Effector memory CD8-positive, alpha-beta T cell (primary cell): ENCODE results near the gene ADIRF.
"Not testable (repeated sequence)": the region's sequence is repeated elsewhere in the genome, so short reads cannot be mapped to it uniquely, and the experiment has no call there.

Experiments used
- ATAC-seq: fragments of 150-1000 bp; cut with Tn5 transposase; replicated peaks from 2 replicates; pipeline ENCODE4 v1.10.0; 2021; ENCODE audit warnings: mild to moderate bottlenecking, moderate library complexity
- DNase-seq, 3 experiments: peaks; one replicate each; pipeline ENCODE4 v3.0.0; 2021
- H3K27ac Mint-ChIP-seq, 2 donors: one replicate each; pipeline ENCODE4 v1.8.0; 2022; ENCODE audit warnings: mild to moderate bottlenecking in 2 of 2, mixed read lengths in 2 of 2, moderate library complexity in 2 of 2
- H3K27me3 Mint-ChIP-seq, 2 donors: one replicate each; pipeline ENCODE4 v1.8.0; 2022; ENCODE audit warnings: mixed read lengths in 2 of 2
- H3K36me3 Mint-ChIP-seq: one replicate; pipeline ENCODE4 v1.8.0; 2022; ENCODE audit warnings: mild to moderate bottlenecking, moderate library complexity, mixed read lengths; ENCODE audit not compliant: insufficient read depth
- H3K4me1 Mint-ChIP-seq, 2 donors: one replicate each; pipeline ENCODE4 v1.8.0; 2022; ENCODE audit warnings: low read depth in 2 of 2, mixed read lengths in 2 of 2
- H3K4me3 Mint-ChIP-seq, 2 donors: one replicate each; pipeline ENCODE4 v1.8.0; 2022; ENCODE audit warnings: mild to moderate bottlenecking in 2 of 2, mixed read lengths in 2 of 2, moderate library complexity in 2 of 2
- H3K9me3 Mint-ChIP-seq, 2 donors: one replicate each; pipeline ENCODE4 v1.8.0; 2022; ENCODE audit warnings: mixed read lengths in 2 of 2

The ADIRF gene

DNA sequence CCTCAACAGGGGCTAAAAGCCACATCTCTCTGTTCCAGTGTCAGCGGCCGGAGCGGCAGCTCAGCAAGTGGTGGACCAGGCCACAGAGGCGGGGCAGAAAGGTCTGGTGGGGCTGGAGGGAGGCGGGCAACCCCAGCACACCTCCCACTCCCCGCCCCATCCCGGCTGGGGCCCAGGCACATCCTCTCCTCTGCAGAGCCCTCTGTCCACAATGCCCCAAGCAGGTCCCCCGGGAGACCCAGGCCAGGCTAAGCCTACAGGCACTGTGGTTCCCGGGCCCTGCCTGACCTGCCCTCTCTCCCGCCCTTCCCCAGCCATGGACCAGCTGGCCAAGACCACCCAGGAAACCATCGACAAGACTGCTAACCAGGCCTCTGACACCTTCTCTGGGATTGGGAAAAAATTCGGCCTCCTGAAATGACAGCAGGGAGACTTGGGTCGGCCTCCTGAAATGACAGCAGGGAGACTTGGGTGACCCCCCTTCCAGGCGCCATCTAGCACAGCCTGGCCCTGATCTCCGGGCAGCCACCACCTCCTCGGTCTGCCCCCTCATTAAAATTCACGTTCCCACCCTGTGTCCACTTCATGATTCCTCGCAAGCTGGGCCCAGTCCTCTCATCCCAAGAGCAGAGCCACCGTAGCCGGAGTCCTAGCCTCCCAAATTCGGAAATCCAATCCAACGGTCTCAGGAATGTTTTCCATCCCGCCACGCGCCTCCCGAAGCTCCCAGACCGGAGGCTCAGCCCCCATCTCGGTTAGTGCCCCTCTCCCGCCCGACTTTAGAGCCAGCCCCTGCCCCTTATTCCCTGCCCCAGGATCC, 2.1 kb downstream of the ADIRF start:
- H3K4me1 Mint-ChIP-seq: peaks cover 21 to 25% of the 10 kb centered on the region in 2 donors
- ATAC-seq (no peak), DNase-seq (peak in 1 of 3 experiments; percentile 6)
- peak overlapping the region; percentile 95 for H3K27ac Mint-ChIP-seq
- no peaks in the 10 kb centered on the region for H3K27me3 Mint-ChIP-seq
- no peaks in the 10 kb centered on the region for H3K9me3 Mint-ChIP-seq
- peak overlapping the region; percentile 75 to 82 for H3K4me3 Mint-ChIP-seq
- peaks cover 23% of the 10 kb centered on the region for H3K36me3 Mint-ChIP-seq

DNA sequence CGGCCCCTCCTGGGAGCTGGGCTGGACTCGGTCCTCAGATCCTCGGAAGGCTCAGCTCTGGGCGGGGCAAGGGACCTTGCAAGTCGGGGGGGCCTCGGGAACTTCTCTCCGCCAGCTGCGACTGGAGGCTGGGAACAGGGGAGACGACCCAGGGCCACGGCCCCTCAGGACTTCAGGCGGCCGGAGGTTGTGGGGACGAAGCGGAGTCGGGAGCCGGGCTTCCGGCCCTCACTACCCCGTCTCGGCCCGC, 2.6 kb downstream of the ADIRF start:
- Mint-ChIP-seq H3K27me3 (no peaks in the 10 kb centered on the region), H3K27ac (peak overlapping the region; percentile 95), H3K4me3 (peak overlapping the region; percentile 75 to 82), H3K9me3 (no peaks in the 10 kb centered on the region), H3K4me1 (peaks cover 21 to 24% of the 10 kb centered on the region in 2 donors), H3K36me3 (peaks cover 23% of the 10 kb centered on the region)
- ATAC-seq (no peak), DNase-seq (no peak)

DNA sequence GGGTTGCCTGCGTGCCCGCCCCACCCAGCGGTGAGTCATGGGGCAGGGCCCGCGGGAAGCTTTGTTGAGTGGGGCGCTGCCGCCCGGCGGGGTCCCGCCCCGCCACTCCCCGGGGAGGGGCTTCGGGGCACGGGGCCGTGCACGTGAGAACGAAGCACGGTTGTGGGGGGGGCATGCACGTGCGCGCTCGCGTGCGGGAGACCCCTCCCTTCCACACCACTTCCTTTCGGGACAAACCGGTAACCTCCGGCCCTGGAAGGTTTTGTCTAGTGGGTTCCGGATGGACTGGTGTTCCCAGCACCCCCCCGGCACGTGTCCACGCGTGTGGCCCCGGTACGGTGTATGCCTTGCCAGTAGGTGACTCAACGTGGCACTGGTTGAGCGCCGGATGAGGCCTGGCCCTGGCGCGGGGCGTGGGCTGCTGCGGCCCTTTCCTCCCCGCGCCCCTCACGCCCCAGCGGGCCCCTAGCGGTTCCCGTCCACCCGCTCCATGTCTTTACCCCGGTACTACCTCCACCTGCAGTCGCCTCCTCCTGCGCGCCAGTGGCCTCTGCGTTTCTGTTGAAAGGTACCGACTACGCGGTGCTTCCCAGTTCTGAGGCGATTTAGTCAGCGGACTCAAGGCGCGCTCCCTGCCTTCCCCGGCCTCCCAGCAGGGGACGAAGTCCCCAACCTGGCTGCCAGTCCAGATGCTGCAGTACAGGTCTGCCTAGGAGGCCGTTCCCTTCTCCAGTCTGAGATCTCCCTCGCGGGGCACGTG, 3.1 kb downstream of the ADIRF start:
- H3K36me3 Mint-ChIP-seq: peaks cover 23% of the 10 kb centered on the region
- H3K4me3 Mint-ChIP-seq: peak overlapping the region; percentile 77 to 82
- ATAC-seq: peak; percentile 87
- H3K27ac Mint-ChIP-seq: peak overlapping the region; percentile 95
- DNase-seq: peak; percentile 87 to 97 (median 94)
- H3K27me3 Mint-ChIP-seq: no peaks in the 10 kb centered on the region
- H3K9me3 Mint-ChIP-seq: no peaks in the 10 kb centered on the region
- peaks cover 17 to 19% of the 10 kb centered on the region in 2 donors for H3K4me1 Mint-ChIP-seq

DNA sequence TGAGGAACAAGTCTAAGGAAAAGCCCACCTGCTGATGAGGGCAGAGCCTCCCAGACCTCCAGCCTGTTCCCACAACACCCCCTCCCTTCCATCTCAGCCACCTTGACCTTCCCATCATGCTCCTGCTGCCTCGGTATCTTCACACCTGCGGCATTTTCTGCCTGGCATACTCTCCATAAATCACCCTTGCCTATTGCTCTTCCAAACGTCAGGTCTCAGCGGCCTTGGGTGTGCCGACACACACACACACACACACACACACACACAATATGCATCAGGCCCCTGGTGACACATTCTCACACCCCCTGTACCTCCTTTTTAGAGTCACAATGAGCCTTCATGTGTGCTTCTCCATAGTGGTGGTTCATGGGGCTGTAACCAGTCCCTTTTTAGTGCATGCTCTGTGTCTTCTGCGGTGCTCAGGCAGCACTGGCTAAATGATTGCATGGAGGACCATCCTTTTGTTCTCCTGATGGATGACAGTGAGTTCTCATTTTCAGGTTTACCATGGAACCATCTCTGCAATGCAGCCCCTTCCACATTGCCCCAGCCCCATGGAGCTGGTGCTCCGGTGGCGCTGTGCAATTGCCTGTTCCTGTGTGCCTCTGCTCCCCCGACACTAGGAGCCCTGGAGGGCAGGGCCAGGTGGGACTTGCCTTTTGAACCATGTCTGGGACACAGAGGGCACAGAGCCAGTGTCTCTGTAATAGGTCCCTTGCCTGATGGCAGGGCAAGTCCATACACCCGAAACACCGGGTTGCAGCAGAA, 4.5 kb downstream of the ADIRF start:
- Mint-ChIP-seq H3K27ac (peak overlapping the region; percentile 20 to 24), H3K27me3 (no peaks in the 10 kb centered on the region), H3K36me3 (peaks cover 23% of the 10 kb centered on the region), H3K4me1 (peaks cover 13 to 15% of the 10 kb centered on the region in 2 donors), H3K4me3 (peak overlapping the region in 1 of 2 donors; percentile 5), H3K9me3 (no peaks in the 10 kb centered on the region)
- ATAC-seq (no peak), DNase-seq (no peak)

DNA sequence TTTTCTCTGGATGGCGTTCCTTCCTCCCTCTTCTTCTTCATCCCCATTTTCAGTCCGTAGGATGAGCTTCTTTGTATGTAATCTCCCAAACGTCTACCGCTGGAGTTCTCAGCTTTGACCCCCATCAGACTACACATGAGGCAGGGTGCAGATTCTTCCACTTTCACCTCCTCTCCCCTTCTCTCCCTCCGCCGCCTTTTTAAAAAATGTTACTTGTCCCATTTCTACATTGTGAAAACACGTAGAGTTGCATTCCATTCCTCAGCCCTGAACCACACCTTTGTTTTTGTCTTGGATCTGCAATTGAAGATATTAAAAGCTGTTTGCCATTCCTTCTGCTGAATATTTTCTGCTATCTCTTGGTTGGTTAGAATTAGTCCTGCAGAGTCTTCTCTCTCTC, 6.2 kb downstream of the ADIRF start:
- Mint-ChIP-seq H3K36me3 (peaks cover 23% of the 10 kb centered on the region), H3K4me3 (no peak overlapping the region), H3K9me3 (no peaks in the 10 kb centered on the region), H3K4me1 (peaks cover 10 to 15% of the 10 kb centered on the region in 2 donors), H3K27ac (no peak overlapping the region), H3K27me3 (no peaks in the 10 kb centered on the region)
- no peak for ATAC-seq
- DNase-seq: no peak

DNA sequence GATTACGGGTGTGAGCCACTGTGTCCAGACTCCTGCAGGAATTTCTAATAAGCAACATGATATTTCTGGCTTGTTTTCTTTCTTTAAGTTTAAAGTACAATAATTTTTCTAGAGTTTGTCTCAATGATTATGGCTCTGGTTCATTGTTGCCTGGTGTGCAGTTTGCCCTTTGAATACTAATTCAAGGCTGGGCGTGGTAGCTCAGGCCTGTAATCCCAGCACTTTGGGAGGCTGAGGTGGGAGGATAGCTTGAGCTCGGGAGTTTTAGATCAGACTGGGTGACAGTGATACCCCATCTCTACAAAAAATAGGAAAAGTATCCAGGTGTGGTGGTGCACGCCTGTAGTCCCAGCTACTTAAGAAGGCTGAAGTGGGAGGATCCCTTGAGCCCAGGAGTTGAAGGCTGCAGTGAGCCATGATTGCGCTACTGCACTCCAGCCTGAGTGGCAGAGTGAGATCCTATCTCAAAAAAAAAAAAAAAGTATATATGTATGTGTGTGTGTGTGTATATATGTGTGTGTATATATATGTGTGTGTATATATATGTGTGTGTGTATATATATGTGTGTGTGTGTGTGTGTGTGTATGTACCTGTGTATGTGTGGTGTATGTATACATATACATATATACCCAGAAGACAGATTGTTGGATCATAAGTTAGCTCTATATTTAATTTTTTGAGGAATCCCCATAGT, 8.2 kb downstream of the ADIRF start:
- Mint-ChIP-seq H3K9me3 (no peaks in the 10 kb centered on the region), H3K4me3 (no peak overlapping the region), H3K27ac (no peak overlapping the region), H3K27me3 (peaks cover 0 to 7% of the 10 kb centered on the region in 2 donors), H3K36me3 (peaks cover 13% of the 10 kb centered on the region), H3K4me1 (peaks cover 4 to 14% of the 10 kb centered on the region in 2 donors)
- ATAC-seq (no peak), DNase-seq (no peak)

DNA sequence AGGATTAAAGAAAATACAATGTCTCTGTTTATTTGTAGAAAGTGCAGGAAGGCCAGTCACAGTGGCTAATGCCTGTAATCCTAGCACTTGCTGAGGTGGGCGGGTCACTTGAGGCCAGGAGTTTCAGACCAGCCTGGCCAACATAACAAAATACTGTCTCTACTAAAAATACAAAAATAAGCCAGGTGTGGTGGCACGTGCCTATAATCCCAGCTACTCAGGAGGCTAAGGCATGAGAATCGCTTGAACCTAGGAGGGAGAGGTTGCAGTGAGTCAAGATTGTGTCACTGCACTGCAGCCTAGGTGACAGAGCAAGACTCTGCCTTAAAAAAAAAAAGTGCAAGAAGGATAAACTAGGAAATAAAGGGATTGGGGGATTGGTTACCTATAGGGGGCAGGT, 10.2 kb downstream of the ADIRF start:
- not testable (repeated sequence) for DNase-seq, H3K36me3 Mint-ChIP-seq, H3K27ac Mint-ChIP-seq, H3K4me3 Mint-ChIP-seq, H3K27me3 Mint-ChIP-seq, ATAC-seq, H3K4me1 Mint-ChIP-seq, H3K9me3 Mint-ChIP-seq

DNA sequence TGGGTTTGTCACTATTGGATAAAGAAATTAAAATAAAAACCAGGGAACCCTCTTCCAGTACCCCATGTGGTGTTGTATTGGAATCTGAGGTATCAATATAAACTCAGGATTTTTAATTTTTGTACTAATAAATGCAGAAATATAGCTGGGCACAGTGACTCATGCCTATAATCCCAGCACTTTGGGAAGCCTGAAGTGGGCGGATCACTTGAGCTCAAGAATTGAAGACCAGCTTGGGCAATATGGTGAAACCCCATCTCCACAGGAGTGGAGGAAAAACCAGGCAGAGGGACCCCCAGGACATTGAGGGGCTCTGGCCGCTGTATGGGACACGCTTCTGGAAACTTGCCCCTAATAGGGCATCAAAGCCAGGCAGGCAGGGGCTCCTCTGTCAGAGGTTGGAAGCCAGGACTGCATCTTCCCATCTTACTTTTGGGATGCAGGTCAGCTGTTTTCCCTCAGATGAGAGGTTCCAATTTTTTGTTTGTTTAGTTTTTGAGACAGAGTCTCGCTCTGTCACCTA, 11.1 kb downstream of the ADIRF start:
- Mint-ChIP-seq H3K27ac (no peak overlapping the region), H3K4me1 (no peaks in the 10 kb centered on the region), H3K36me3 (no peaks in the 10 kb centered on the region), H3K27me3 (peaks cover 0 to 7% of the 10 kb centered on the region in 2 donors), H3K4me3 (no peak overlapping the region), H3K9me3 (no peaks in the 10 kb centered on the region)
- no peak for ATAC-seq
- DNase-seq: no peak

DNA sequence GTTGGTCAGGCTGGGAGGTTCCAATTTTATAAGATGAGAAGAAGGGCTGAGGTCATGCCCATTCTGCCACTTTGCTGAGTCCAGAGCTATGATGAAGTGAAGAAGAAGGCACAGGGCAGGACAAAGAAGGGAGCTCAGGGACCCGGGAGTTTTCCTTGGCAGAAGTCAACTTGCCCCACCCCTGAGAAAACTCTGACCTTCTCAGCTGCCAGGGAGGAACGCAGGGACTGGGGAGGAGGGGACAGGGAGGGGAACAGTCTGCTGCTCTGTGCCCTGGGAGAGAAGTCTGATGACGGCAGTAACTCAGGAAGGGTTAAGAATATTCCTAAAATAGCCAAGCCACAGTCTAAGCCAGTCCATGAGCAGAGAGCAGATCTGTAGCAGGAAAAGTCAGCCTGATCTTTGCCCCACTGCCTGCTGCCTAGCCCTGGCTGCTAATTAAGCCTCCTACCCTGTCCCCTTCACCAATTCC, 11.7 kb downstream of the ADIRF start:
- no peak for ATAC-seq
- H3K27ac Mint-ChIP-seq: no peak overlapping the region
- DNase-seq: no peak
- no peak overlapping the region for H3K4me3 Mint-ChIP-seq
- peaks cover 0 to 7% of the 10 kb centered on the region in 2 donors for H3K27me3 Mint-ChIP-seq
- no peaks in the 10 kb centered on the region for H3K4me1 Mint-ChIP-seq
- H3K36me3 Mint-ChIP-seq: no peaks in the 10 kb centered on the region
- no peaks in the 10 kb centered on the region for H3K9me3 Mint-ChIP-seq

DNA sequence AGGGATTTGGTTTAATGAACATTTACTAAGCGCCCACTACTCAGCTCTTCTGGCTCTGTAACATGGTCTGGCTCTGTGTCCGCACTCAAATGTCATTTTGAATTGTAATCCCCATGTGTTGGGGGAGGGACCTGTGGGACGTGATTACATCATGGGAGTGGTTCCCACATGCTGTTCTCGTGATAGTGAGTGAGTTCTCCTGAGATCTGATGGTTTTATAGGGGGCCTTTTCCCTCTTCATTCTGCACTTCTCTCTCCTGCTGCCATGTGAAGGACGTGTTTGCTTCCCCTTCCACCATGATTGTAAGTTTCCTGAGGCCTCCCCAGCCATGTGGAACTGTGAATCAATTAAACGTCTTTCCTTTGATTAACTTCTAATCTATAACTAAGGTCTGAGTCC, 12.7 kb downstream of the ADIRF start:
- not testable (repeated sequence) for H3K36me3 Mint-ChIP-seq, DNase-seq, H3K4me1 Mint-ChIP-seq, ATAC-seq, H3K9me3 Mint-ChIP-seq, H3K27me3 Mint-ChIP-seq, H3K4me3 Mint-ChIP-seq
- peak overlapping the region in 1 of 2 donors; percentile 7 for H3K27ac Mint-ChIP-seq

DNA sequence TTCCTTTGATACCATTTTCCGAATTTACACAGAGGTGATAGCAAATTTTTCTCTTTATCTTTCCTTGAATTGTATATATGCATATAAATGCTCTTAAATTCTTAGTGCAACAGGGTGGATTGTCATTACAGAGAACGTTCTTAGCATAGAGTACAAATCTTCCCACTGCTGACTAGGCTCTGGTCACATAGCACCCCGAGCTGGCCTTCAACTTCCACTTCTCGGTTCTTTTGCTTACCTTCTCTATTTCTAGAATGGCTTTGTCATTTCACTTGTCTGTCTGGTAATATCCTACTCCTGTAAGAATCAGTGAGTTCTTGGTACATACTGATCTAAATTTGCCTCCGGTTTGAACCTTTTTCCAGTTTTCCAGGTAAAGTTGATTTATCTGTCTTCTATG, 13.4 kb downstream of the ADIRF start:
- ATAC-seq (no peak), DNase-seq (no peak)
- Mint-ChIP-seq H3K4me1 (no peaks in the 10 kb centered on the region), H3K36me3 (peaks cover 2% of the 10 kb centered on the region), H3K9me3 (no peaks in the 10 kb centered on the region), H3K27ac (no peak overlapping the region), H3K27me3 (peaks cover 6 to 7% of the 10 kb centered on the region in 2 donors), H3K4me3 (no peak overlapping the region)

DNA sequence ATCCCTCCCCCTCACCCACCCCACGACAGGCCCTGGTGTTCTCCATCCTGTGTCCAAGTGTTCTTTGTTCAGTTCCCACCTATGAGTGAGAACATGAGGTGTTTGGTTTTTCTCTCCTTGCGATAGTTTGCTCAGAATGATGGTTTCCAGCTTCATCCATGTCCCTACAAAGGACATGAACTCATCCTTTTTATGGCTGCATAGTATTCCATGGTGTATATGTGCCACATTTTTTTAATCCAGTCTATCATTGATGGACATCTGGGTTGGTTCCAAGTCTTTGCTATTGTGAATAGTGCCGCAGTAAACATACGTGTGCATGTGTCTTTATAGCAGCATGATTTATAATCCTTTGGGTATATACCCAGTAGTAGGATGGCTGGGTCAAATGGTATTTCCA, 16.2 kb downstream of the ADIRF start:
- not testable (repeated sequence) for H3K4me3 Mint-ChIP-seq, H3K4me1 Mint-ChIP-seq, H3K27ac Mint-ChIP-seq, H3K9me3 Mint-ChIP-seq, H3K36me3 Mint-ChIP-seq, DNase-seq, ATAC-seq
- H3K27me3 Mint-ChIP-seq: peaks cover 31 to 32% of the 10 kb centered on the region in 2 donors

DNA sequence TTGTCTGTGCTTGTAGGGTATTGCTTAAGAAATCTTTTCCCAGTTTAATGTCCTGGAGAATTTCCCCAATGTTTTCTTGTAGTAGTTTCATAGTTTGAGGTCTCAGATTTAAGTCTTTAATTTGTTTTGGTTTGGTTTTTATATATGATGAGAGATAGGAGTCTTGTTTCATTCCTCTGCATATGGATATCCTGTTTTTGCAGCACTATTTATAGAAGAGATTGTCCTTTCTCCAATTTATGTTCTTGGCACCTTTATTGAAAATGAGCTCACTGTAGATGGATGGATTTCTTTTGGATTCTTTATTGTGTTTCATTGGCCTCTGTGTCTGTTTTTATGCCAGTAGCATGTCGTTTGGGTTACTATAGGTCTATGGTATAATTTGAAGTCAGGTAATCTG, 20.2 kb downstream of the ADIRF start:
- H3K4me3 Mint-ChIP-seq: no peak overlapping the region
- no peak overlapping the region for H3K27ac Mint-ChIP-seq
- H3K9me3 Mint-ChIP-seq: no peaks in the 10 kb centered on the region
- peaks cover 42 to 47% of the 10 kb centered on the region in 2 donors for H3K27me3 Mint-ChIP-seq
- H3K4me1 Mint-ChIP-seq: no peaks in the 10 kb centered on the region
- H3K36me3 Mint-ChIP-seq: peaks cover 2% of the 10 kb centered on the region
- no peak for ATAC-seq
- no peak for DNase-seq
